ENCODE results near the gene ASS1.

DNA sequence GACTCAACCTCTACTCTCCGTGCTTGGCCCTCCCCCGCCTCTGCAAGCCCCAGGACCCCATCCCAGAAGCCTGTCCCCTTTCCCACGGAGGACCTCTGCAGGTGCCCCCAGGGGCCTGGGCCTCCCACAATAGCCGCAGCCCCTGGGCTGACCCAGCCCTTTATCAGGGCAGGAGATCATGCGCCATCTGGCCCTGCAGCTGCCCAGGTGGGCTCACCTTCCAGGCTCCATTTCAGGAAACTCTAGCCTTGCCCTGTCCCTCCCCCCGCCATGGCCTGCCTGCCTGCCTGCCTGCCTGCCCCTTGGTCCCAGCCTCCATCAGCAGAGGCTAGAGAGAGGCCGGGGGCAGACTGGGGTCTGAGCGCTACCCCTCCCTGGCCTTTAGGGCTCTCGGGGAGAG lies 48.7 kb downstream of the ASS1 start:
- TF ChIP-seq, protein P1, sequence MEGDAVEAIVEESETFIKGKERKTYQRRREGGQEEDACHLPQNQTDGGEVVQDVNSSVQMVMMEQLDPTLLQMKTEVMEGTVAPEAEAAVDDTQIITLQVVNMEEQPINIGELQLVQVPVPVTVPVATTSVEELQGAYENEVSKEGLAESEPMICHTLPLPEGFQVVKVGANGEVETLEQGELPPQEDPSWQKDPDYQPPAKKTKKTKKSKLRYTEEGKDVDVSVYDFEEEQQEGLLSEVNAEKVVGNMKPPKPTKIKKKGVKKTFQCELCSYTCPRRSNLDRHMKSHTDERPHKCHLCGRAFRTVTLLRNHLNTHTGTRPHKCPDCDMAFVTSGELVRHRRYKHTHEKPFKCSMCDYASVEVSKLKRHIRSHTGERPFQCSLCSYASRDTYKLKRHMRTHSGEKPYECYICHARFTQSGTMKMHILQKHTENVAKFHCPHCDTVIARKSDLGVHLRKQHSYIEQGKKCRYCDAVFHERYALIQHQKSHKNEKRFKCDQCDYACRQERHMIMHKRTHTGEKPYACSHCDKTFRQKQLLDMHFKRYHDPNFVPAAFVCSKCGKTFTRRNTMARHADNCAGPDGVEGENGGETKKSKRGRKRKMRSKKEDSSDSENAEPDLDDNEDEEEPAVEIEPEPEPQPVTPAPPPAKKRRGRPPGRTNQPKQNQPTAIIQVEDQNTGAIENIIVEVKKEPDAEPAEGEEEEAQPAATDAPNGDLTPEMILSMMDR (IDR thresholded peaks at IDR 0.05) = no peak
- TF ChIP-seq POLR2A (IDR thresholded peaks at IDR 0.05) = no peak
